ENCODE results near the gene DSCAML1. TPM values are rescaled to one million over a fixed set of nuclear protein-coding genes. Genes with fewer than 3 reads are reported as not detected.

The DSCAML1 gene
- total RNA-seq, 6 donors from 2014 or later: 0.30 to 3.1 (median 1.3) TPM

GRCh38 chr11:117752721-117753237, 44.2 kb downstream of the DSCAML1 start:
- no peak for ATAC-seq (ENCODE audit: low FRiP score in 2 of 2)
- Histone ChIP-seq H3K36me3 (no peaks in the 10 kb centered on the region), H3K9me3 (no peaks in the 10 kb centered on the region)

GRCh38 chr11:117752071-117752470, 44.9 kb downstream of the DSCAML1 start:
- ATAC-seq (ENCODE audit: low FRiP score in 2 of 2) (no peak), DNase-seq (no peak)
- H3K9me3 ChIP-seq: no peaks in the 10 kb centered on the region
- H3K27me3 ChIP-seq: no peaks in the 10 kb centered on the region
- no peak overlapping the region for H3K4me3 ChIP-seq
- TF ChIP-seq POLR2AphosphoS5 (IDR thresholded peaks at IDR 0.05) (no peak), EP300 (IDR thresholded peaks at IDR 0.05) (no peak), CTCF (IDR thresholded peaks at IDR 0.05) (no peak), POLR2A (IDR thresholded peaks at IDR 0.05) (no peak)
- no peak overlapping the region for H3K27ac ChIP-seq
- WGBS, 2 donors: 56 to 76% methylated on average over 2 of the region's 2 CpGs
- H3K4me1 ChIP-seq: no peaks in the 10 kb centered on the region
- H3K36me3 ChIP-seq: no peaks in the 10 kb centered on the region

More at GRCh38 chr11:117752721-117753237, 44.2 kb downstream of the DSCAML1 start:
- Histone ChIP-seq H3K4me3 (no peak overlapping the region), H3K27ac (no peak overlapping the region), H3K4me1 (no peaks in the 10 kb centered on the region), H3K27me3 (no peaks in the 10 kb centered on the region)
- WGBS, 2 donors: 89 to 98% methylated on average over 4 to 8 of the region's 9 CpGs
- no peak for DNase-seq
- TF ChIP-seq POLR2A (IDR thresholded peaks at IDR 0.05) (no peak), POLR2AphosphoS5 (IDR thresholded peaks at IDR 0.05) (no peak), CTCF (IDR thresholded peaks at IDR 0.05) (no peak), EP300 (IDR thresholded peaks at IDR 0.05) (no peak)

DNA sequence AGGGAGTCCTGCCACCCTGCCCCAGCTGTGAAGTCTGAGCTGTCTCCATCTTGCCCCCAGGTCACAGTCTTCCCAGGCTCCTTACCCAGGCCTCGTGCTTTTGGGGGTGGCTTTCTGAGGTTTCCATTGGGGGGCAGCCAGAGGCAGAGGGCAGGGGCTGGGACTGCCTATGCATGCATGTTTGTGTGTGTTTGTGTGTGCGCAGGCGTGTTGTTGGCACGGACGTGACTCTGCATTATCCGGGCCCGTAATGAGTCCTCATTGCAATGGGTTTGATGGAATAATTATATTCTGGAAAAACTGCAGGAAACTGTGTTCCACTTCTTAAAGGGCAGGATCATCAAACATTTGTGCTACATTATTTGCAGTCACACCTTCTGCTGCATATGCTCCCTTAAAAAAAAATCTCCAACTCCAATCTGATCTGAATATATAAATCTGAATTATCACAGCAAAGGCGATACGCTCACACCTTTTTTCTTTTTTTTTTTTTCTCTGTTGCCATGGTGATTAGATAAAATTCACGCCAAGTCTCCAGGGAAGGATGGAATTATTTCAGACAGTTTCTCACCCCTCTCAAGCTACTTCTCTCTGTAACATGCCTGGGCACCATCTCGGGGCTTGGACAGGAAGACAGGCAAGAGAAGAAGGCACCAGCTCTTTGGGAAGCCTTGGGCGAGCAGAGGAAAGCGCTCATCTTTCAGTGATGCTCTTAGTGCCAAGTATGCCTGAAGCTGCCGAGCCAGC, 45.9 kb downstream of the DSCAML1 start:
- 89 to 92% methylated on average over 11 to 14 of the region's 14 CpGs for WGBS, 2 donors

GRCh38 chr11:117750357-117750756, 46.7 kb downstream of the DSCAML1 start:
- Histone ChIP-seq H3K9me3 (no peaks in the 10 kb centered on the region), H3K27ac (no peak overlapping the region), H3K36me3 (no peaks in the 10 kb centered on the region), H3K27me3 (no peaks in the 10 kb centered on the region), H3K4me3 (no peak overlapping the region), H3K4me1 (no peaks in the 10 kb centered on the region)
- DNase-seq: no peak
- TF ChIP-seq POLR2A (IDR thresholded peaks at IDR 0.05) (no peak), EP300 (IDR thresholded peaks at IDR 0.05) (no peak), CTCF (IDR thresholded peaks at IDR 0.05) (no peak), POLR2AphosphoS5 (IDR thresholded peaks at IDR 0.05) (no peak)
- ATAC-seq (ENCODE audit: low FRiP score in 2 of 2): no peak
- WGBS, 2 donors: 65 to 89% methylated on average over 4 to 5 of the region's 5 CpGs

More for the DNA sequence above, 45.9 kb downstream of the DSCAML1 start:
- H3K4me3 ChIP-seq: no peak overlapping the region
- TF ChIP-seq POLR2A (IDR thresholded peaks at IDR 0.05) (no peak), EP300 (IDR thresholded peaks at IDR 0.05) (no peak), CTCF (IDR thresholded peaks at IDR 0.05) (no peak), POLR2AphosphoS5 (IDR thresholded peaks at IDR 0.05) (no peak)
- no peaks in the 10 kb centered on the region for H3K4me1 ChIP-seq
- no peak overlapping the region for H3K27ac ChIP-seq
- ATAC-seq (ENCODE audit: low FRiP score in 2 of 2) (no peak), DNase-seq (no peak)
- H3K9me3 ChIP-seq: no peaks in the 10 kb centered on the region
- H3K27me3 ChIP-seq: no peaks in the 10 kb centered on the region
- no peaks in the 10 kb centered on the region for H3K36me3 ChIP-seq

- Histone ChIP-seq H3K27me3 (no peaks in the 10 kb centered on the region), H3K9me3 (no peaks in the 10 kb centered on the region), H3K4me3 (no peak overlapping the region), H3K27ac (no peak overlapping the region), H3K36me3 (no peaks in the 10 kb centered on the region), H3K4me1 (no peaks in the 10 kb centered on the region)
- TF ChIP-seq POLR2A (IDR thresholded peaks at IDR 0.05): no peak
- no peak for TF ChIP-seq CTCF (IDR thresholded peaks at IDR 0.05)
- TF ChIP-seq EP300 (IDR thresholded peaks at IDR 0.05): no peak
- TF ChIP-seq POLR2AphosphoS5 (IDR thresholded peaks at IDR 0.05): no peak
- ATAC-seq (ENCODE audit: low FRiP score in 2 of 2) (no peak), DNase-seq (no peak)
- 93 to 100% methylated on average over 5 to 8 of the region's 8 CpGs for WGBS, 2 donors
Observed at GRCh38 chr11:117749541-117749910, 47.5 kb downstream of the DSCAML1 start.

Measured in upper lobe of left lung (tissue), 6 donors.